GDM1 (cell line): Measurements from ENCODE around the gene PRICKLE4.
A peak's percentile ranks its signal among the peaks of the same experiment; 100 is the strongest.

Experiments used
- DNase-seq: peaks from one replicate; lab custom pipeline; 2025; lab: John Stamatoyannopoulos, UW

PRICKLE4 gene

GRCh38 chr6:41780551-41781365, at the start of gene PRICKLE4:
Gene PRICKLE4, plus strand, starts transcription at chr6:41780782. Its CDS starts 2,692 bp downstream, at chr6:41783474.
- no peak for DNase-seq

- DNase-seq: no peak
Measured at GRCh38 chr6:41731561-41732086, 49.0 kb upstream of the PRICKLE4 start.

GRCh38 chr6:41732149-41732548, 48.4 kb upstream of the PRICKLE4 start:
- DNase-seq: no peak

GRCh38 chr6:41732591-41733359, 47.8 kb upstream of the PRICKLE4 start:
- DNase-seq: no peak

GRCh38 chr6:41733360-41733706, 47.2 kb upstream of the PRICKLE4 start:
- DNase-seq: no peak

GRCh38 chr6:41733707-41734665, 46.6 kb upstream of the PRICKLE4 start:
- peak; percentile 67 for DNase-seq

GRCh38 chr6:41734666-41735426, 45.7 kb upstream of the PRICKLE4 start:
- peak; percentile 68 for DNase-seq

- DNase-seq: peak; percentile 83
Measured at GRCh38 chr6:41735427-41736185, 45.0 kb upstream of the PRICKLE4 start, which contains the start of gene TFEB. Gene TFEB, minus strand, starts transcription at chr6:41735608. Its CDS starts 44,395 bp downstream, at chr6:41691213.

GRCh38 chr6:41736186-41736733, 44.3 kb upstream of the PRICKLE4 start:
- no peak for DNase-seq

- DNase-seq: no peak
Measured at GRCh38 chr6:41736800-41737555, 43.6 kb upstream of the PRICKLE4 start.

GRCh38 chr6:41737591-41738130, 42.9 kb upstream of the PRICKLE4 start:
- DNase-seq: no peak

- no peak for DNase-seq
Measured at GRCh38 chr6:41739041-41739440, 41.5 kb upstream of the PRICKLE4 start.

- DNase-seq: no peak
Measured at GRCh38 chr6:41740366-41741162, 40.0 kb upstream of the PRICKLE4 start.

- DNase-seq: no peak
Measured at GRCh38 chr6:41741625-41742490, 38.7 kb upstream of the PRICKLE4 start.

GRCh38 chr6:41743406-41744235, 37.0 kb upstream of the PRICKLE4 start:
- DNase-seq: no peak

GRCh38 chr6:41744236-41744787, 36.3 kb upstream of the PRICKLE4 start:
- DNase-seq: no peak
